ENCODE data around the gene GPR39.

GPR39 gene

DNA sequence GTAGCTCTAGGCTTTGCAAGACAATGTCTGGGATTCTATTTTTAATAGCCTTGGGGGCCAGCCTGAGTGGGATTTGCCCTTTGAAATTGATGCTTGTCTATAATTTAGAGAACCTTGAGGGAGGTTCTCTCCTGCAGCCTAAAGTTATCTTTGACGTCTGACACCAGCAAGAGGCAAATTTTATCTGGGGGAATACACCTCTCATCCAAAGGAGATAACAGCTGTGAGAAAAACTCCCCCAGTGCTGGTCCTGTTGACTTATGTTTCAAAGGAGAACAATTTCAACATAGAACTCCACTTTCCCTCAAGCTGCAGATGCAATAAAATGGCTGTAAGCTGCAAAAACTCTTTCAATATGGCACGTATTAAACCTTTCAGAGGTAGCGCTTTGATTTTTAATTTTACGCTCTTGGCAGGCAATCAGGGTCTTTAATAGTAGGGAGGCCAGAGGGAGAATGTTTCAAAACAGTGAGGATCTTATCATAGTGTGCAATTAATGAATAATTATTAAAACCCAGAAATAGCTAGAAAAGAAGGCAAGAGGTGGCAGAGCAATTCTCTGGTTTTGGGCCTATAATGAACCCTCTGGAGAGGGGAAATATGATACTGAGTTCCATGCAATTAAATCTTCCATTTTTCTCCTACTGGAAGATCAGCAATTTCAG lies 191.0 kb downstream of the GPR39 start:
- no peak for DNase-seq

DNA sequence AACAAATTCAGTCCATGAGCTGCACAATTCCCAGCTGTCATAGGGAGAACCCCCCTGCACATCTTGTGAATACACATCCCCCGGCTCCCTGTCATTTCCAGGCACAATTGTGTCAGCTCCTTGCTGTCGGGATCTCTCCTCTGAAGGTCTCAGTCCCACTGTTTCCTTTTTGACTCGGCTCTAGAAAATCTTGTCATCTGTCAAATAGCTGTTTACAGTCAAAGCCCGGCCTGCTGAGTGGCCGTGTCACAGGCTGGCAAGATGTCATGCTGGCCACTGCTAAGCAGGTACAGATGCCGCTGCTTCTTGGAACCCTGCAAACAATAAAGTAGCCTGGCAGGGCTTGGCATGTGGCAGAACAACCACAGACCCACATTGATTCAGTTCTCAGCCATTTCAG lies 191.7 kb downstream of the GPR39 start:
- DNase-seq: no peak

DNA sequence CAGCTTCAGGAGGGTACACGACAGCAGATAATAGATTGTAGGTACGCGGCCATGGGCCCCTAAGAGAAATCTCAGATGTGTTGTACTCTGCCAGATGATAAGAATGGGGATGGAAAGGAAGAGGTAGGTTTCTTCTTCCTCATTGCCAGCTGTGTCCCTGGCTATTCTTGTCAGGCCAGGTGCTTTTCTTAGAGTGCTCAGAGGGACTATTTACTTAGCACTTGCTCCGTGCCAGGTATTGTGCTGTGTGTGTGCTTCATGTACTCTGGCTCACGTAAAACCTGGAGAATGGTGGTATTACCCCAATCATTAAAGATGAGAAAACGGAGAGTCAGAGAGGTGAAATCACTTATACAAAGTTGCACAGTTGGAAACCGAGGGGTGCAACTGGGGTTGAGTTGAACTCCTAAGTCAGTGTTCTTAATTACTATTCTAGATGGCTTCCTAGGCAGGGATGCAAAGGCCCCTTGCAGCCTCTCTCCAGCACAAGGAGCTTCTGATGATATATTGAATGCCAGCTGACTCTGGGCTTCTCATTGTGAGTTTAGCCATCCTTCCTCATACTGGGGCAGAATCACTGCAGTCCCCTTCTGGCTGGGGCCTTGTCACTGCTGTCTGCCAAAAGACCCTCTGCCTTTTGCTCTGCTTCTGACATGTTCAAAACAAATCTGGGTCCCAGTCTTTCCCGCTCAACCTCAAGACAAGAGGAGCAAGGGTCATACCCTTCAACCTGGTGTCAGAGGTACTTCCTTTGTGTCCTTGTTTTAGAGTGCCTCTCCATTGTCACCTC lies 192.7 kb downstream of the GPR39 start:
- no peak for DNase-seq

DNA sequence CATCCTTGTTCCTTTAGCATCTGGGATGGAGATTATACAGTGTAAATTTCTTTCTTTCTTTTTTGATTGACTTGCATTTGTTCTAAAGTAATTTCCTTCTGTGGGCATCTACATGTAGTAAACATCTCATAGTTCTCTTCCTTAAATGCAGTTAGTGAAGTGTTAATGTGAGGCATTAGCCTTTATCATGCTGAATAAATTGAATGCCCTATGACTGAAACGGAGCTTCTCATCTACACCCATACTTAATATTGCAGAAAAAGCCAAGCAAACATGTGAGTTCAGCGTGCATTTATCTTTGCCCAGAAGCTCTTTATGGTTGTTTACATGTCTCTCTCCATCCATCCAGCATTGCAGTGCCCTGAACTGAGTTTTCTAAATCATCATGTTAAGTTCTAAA lies 195.1 kb downstream of the GPR39 start:
- DNase-seq: no peak

DNA sequence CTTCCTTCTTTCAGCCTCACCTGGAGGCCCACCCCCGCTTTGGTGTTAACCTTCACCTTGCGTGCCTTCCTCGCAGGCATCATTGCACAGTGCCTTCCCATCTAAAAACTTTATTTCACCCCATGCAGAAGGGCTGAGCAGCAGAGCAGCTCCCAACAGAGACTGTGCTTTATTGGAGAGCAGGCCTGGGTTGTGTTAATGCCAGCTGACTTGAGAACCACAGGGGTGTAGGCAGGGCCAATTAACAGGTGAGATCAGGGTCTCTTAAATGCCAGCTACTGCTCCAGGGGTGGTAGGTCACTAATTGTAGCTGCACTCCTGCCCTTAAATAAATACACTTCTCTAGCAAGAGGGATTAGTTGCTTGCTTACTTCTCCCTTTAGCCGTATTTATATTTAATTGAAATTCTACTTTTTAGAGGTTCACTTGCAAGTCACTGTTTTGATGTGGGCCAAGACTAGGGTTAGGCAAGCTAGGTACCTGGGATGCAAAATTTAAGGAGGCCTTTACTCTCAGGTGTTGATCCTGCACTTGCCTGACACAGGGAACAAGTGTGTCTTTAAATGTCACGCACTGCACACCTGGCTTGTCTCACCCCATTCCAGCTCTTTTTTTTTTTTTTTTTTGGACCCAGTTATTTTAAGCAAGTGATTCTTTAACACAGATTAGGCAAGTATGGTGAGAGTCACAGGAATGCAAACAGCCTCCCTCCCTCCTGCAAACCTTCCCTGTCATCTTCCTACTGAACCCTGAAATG lies 198.9 kb downstream of the GPR39 start:
- no peak for DNase-seq

DNA sequence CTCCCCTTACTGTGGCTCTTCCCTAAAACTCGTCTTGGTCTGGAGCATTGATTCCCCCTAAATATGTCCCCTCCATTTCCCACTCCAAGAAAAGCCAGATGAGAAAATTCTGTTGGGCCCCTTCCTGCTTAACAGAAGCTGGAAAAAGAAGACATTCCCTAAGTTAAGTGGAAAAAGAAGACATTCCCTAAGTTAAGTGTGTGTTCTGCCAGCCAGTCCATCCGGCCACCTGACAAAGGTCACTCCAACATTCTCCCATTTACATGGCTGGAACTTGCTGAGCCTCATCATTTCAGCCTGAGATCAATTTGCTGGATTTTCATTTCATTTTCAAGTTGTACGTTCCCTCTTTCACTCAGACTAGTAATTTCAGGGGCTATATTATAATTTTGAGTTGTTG lies 201.4 kb downstream of the GPR39 start:
- DNase-seq: no peak

DNA sequence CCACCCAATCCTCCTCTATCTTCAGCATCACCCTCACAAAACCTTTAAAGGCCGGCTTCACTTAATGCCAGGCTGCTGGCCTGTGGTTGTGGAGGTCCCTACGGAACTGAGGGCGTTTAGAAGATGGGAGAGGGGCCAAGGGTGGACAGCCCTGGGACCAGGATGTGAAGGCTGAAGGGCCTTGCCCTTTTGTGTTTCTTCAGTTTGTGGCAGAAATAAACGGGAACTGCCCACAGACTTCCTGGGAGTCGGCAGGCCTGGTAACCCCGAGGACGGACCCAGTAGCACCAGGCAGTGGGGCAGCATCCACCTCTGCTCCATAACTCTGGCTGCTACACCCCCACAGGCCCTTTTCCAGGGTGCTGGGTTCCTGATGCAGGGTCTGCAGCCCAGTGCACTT lies 202.1 kb downstream of the GPR39 start:
- DNase-seq: no peak

DNA sequence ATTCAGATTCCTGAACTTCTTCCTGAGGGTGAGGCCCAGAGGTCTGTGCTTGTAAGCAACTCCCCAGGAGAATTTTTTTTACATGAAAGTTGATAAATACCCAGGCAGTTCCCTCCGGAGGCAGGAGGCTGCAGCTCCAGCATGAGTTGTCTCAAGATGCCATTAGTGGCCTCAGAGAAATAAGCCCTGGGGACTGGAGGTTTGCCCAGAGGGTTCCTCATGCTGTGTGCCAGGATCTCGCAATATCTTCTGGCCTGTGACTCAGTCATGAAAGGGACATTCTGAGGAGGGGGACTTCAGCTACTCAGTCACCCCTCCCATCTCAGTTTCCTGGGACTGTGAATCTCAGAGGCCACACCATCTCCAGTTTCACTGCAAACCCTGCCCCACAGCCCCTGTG lies 203.5 kb downstream of the GPR39 start:
- DNase-seq: no peak

DNA sequence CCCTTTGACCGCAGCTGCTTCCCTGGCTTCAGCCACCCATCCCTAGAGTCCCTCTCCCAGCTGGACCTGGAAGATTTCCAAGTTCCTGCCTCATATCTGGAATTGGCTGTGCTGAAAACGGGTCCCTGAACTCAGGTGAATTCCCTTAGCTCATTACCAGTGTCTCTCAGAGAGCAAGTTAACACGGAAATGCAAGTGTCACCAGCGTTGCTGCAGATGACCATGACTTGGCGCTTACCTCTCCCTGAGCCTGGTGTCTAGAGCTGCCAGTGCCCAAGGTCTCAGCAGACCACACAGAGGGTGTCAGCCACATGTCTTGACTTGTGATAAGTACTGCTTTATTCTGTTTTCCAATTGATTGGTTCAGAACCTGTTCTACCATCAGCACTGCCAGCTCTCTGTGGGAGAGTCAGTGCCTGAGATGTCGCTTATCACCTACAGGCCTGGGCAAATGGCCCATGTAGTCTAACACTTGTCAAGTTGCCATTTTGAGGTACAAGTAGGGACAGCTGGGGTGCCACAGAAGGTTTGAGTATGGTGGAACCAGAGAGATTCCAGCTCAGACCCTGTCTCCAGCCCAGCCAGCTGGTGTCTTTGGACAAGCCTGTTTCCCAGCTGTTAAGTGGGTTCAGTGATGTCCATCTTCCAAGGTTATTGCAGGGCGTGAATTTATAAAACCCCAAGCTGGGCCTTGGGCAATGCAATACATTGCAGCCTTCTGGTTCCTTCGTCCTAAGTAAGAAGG lies 204.7 kb downstream of the GPR39 start:
- DNase-seq: no peak

DNA sequence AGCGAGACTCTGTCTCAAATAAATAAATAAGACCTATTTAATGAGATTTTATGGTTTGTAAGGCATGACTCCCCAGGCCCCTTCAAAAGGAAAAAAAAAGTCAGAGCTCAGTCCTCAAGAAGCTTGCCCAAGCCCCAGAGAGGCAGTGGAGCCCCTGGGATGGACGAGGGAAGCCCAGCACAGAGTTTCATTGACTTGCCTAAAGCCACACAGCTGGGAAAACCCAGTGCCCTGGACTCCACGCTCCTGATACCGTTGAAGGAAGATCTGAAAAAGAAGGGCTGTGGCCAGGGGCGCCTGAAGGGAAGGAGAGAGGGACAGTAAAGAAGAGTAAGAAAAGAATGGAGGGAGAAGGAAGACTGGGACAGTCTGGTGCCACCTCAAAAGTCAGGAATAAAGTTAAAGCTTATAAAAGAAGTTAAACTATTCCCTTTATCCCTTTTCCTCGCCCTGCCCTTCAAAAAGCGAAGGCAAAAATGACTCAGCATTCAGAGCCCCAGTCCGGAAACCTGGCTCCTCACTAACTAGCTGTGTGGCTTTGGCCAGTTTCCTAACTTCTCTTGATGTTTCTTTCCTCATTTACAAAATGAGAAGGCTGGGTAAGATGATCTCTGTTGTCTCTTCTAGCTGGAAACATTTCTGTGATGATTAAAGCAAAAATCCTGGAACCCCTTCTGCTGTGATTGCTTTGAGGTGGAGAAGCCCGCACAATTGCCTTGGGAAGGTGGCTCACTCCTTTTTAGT lies 206.7 kb downstream of the GPR39 start:
- peak; percentile 19 for DNase-seq

DNA sequence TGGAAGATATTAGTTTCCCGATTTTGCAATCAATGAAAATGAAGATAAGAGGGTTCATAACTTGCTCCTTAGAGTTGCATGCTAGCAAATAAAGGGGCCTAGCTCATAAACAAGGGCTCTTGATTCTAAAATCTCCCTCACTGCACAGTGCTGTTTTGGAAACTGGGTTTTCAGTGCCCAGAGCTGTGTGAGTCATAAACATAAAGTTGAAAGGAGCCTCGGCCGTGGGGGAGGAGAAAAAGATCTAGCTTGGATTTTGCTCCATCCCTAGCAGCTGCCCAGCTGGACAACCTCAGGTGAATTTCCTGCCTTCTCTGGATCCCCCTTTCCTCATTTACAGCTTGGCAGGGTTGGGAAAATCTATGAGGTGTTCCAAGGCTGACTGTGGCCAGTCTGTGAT lies 210.9 kb downstream of the GPR39 start:
- no peak for DNase-seq

DNA sequence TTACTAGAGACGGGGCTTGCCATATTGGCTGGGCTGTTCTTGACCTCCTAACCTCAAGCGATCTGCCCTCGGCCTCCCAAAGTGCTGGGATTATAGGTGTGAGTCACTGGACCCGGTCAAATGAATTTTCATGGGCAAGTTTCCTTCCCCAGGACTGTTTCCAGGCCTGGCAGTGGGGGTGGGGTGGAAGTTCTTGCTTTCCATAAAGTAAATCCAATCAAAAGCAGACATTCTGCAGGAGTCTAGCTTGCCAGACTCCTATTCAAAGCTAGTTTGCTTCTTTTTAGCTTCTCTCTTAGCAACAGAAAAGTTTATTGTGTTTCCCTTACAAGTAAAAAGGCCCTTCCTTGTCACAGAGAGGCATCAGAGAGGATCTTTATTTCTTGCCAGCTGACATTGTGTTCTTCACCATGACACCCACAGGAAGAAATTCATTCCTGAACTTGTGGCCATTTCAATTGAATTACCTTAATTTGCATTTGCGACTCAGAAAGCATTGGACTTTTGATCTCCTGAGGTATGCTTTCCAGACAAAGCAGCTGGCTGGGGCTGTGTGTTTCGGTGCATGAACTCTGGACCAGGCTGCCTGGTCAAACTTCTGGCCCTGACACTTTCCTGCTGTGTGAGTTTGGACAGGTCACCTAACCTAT lies 215.5 kb downstream of the GPR39 start:
- DNase-seq: no peak

DNA sequence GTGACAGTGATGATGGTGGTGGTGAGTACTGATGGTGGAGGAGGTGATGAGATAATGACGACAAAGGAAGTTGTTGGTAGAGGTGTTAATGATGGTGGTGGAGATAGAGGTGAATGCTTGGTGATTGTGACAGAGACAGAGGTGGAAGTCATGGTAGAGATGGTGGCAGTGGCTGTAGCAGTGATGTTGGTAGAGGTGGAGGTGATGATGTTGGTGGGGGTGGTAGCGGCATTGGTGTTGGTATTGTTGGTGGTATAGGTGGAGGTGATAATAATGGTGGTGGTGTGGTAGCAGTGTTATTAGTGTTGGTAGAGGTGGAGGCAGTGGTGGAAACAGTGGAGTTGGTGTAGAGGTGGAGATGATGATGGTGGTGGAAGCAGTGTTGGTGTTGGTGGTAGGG lies 217.0 kb downstream of the GPR39 start:
- no peak for DNase-seq

DNA sequence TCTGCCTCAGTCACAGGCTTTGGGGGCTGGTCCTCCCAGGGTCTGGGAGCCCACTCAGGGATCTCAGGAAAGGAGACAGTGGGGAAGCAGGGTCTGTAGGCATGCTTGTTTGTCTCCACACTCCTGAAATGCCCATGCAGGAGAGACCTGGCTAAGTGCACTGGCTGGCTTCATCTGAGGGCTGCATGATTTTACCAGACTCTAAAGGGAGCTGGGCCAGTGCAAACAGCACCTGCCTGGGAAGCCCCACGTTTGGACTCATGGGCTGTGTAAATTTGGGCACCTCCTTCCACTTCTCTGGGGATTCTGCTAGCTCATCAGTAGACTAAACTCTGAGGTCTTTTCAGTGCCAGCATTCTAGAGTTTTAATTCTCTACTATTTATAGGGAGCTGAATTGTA lies 219.7 kb downstream of the GPR39 start:
- no peak for DNase-seq

DNA sequence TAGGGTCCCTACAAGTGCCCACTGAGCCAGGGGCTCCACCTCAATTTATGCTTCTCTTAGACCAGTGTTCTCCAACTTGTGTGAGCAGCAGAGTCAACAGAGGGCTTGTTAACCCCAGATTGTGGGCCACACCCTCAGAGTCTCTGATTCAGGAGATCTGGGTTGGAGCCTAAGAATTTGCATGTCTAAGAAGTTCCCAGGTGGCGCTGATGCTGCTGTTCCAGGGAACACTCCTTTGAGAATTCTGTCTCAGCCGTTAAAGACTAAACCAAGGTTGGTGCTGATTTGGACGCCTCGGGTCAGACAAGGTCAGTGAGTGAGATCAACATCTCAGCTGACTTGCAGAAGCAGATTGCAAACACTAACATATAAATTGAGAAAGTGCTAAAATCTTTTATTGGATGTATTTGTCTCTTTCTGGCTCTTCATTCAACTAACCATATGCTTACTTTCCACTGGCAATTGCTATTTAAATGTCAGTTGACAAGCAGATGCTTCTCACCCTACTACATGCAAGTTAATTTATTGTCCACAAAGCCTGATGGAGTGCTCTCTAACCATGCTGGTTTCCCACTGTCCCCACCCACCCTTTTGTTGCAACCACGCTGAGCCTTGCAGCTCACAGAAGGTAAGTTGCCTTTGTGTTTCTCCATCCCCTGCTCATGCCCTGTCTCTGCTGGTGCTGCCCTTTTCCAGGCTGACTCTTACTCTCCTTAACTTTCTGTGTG lies 221.9 kb downstream of the GPR39 start:
- DNase-seq: no peak

DNA sequence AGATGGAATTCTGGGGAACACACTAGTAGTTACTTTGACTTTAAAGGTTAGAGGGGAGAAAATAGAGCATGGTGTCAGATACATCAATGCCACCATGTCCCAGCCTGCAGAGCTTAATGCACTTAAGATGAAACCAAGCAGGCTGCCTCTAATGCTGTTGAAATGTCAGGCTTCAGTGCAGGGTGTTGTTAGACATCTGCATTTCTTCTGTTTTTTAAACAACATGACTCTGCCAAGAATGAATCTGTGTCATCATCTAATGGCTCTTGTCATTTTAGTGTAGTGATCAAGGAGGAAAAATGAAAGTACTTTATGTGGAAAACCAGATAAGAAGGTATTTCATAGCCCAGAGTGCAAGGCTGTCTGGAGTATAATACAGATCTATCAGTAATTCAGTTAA lies 223.5 kb downstream of the GPR39 start:
- DNase-seq: no peak

DNA sequence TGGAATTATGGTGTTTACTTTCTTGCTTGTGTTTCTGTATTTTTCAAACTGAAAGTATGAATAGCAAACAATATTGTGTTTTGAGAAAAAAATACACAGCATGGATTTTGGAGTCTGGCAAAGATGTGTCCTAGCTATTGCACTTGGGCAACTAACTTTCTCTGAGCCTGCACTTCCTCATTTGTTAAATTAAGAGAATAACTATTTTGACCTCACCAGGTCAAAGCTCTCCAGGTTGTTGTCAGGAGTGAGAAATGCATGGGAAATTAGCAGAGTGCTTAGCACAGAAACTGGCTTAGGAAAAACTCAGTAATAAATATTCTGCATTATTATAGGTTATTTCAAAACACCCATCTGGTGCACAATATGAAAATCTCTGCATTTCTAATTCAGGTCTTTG lies 225.2 kb downstream of the GPR39 start:
- DNase-seq: no peak

DNA sequence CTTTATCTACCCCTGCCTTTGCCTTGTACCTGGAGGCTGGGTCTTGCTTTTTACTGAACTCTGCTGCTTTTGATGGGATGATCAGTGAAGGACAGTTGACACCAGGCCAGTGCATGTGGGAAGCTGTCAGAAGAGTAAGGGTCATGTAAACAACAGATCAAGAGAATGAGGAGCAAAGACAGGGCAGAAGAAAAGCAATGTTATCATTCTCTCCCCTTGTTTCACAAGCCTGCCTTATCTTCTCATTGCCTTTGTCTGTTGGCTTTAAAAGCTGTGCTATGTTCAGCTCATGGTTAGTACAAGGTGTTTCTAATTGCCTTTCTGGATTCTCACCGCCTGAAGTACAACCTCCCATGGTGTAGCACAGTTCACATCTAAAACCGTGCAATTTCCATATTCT lies 225.8 kb downstream of the GPR39 start:
- DNase-seq: no peak

DNA sequence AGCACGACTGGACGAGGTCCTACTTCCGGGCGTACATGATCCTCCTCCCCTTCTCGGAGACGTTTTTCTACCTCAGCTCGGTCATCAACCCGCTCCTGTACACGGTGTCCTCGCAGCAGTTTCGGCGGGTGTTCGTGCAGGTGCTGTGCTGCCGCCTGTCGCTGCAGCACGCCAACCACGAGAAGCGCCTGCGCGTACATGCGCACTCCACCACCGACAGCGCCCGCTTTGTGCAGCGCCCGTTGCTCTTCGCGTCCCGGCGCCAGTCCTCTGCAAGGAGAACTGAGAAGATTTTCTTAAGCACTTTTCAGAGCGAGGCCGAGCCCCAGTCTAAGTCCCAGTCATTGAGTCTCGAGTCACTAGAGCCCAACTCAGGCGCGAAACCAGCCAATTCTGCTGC lies 228.6 kb downstream of the GPR39 start:
- DNase-seq: no peak

DNA sequence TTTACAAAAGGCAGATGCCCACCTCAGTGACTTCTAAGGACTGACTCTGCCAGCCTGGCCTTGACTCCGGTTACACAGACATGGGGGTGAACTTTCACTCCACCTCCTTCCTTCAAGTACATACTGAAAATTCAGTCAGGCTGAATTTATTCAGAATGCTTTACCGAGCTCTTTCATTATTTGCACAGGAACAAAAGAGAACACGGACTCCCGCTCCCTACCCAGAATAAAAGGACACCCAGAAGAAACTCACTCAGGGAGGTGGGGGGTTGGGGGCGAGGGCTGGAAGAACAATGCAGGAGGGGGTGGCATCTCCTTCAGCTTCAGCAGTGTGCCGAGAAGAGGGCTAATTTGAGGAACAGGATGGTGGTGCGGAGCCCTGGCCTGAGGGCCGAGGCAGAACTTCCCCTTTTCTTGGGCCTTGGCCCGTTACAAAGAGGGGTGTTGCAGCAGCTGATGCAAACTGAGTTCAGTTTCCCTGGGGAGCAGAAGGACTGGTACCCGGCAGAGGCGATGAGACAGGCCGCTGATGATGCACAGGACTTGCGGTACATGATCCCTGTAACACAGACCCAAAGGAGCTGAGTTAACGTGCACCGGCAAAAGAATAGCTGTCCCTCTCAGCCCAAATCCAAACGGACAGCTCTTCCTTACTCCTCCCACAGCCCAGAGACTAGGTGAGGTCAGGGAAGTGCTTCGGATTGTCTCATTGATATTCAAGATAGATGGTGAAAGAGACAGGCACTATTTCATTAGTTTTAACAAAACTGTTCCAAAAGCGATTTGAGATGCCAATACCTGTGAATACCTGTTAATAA lies 229.3 kb downstream of the GPR39 start:
- no peak for DNase-seq
